Neutrophil (primary cell): Measurements from ENCODE around the gene GSTM4.

ENCODE experiments used
- H3K27ac ChIP-seq: fragments of 200-600 bp; sonication (generic); 2 replicates; pipeline ENCODE4 v1.5.1; 2016; ENCODE audit warnings: mild to moderate bottlenecking, moderate library complexity
- H3K27me3 ChIP-seq: fragments of 200-600 bp; sonication (generic); 2 replicates; pipeline ENCODE4 v1.6.0; 2016; ENCODE audit warnings: mild to moderate bottlenecking
- H3K36me3 ChIP-seq: fragments of 200-600 bp; sonication (generic); 2 replicates; pipeline ENCODE4 v1.5.1; 2017
- H3K4me1 ChIP-seq, 2 experiments: fragments of 200-600 bp in 1 of 2; sonication (generic) in 1 of 2; 1 replicate in 1 of 2; 2 replicates in 1 of 2; pipeline versions ENCODE4 v1.5.1 to v1.6.1; 2013 to 2016; ENCODE audit warnings: low read depth in 1 of 2, low read length in 1 of 2, mild to moderate bottlenecking in 1 of 2, moderate library complexity in 1 of 2; ENCODE audit not compliant: control insufficient read depth in 1 of 2, insufficient read depth in 1 of 2
- H3K4me3 ChIP-seq, 2 experiments: fragments of 200-600 bp in 1 of 2; sonication (generic) in 1 of 2; 1 replicate in 1 of 2; 2 replicates in 1 of 2; pipeline ENCODE4 v1.5.1; 2013 to 2016; ENCODE audit warnings: low read depth in 1 of 2, low read length in 1 of 2, mild to moderate bottlenecking in 1 of 2, moderate library complexity in 1 of 2
- H3K9me3 ChIP-seq: fragments of 200-600 bp; sonication (generic); 2 replicates; pipeline ENCODE4 v1.5.1; 2016
- TF ChIP-seq, protein P1 (sequence below): fragments of 200-600 bp; sonication (generic); IDR thresholded peaks from 2 replicates; pipeline ENCODE4 v1.5.1; 2016; ENCODE audit warnings: antibody characterized with exemption

GSTM4 gene

GRCh38 chr1:109615879-109616278 is 40.0 kb upstream of the GSTM4 start:
- peaks cover 68 to 81% of the 10 kb centered on the region in 2 experiments for H3K4me1 ChIP-seq
- no peaks in the 10 kb centered on the region for H3K27me3 ChIP-seq
- no peaks in the 10 kb centered on the region for H3K9me3 ChIP-seq
- no peaks in the 10 kb centered on the region for H3K36me3 ChIP-seq
- H3K27ac ChIP-seq: peak overlapping the region; percentile 97
- TF ChIP-seq, protein P1, sequence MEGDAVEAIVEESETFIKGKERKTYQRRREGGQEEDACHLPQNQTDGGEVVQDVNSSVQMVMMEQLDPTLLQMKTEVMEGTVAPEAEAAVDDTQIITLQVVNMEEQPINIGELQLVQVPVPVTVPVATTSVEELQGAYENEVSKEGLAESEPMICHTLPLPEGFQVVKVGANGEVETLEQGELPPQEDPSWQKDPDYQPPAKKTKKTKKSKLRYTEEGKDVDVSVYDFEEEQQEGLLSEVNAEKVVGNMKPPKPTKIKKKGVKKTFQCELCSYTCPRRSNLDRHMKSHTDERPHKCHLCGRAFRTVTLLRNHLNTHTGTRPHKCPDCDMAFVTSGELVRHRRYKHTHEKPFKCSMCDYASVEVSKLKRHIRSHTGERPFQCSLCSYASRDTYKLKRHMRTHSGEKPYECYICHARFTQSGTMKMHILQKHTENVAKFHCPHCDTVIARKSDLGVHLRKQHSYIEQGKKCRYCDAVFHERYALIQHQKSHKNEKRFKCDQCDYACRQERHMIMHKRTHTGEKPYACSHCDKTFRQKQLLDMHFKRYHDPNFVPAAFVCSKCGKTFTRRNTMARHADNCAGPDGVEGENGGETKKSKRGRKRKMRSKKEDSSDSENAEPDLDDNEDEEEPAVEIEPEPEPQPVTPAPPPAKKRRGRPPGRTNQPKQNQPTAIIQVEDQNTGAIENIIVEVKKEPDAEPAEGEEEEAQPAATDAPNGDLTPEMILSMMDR: peak; percentile 65
- peak overlapping the region; percentile 39 to 46 for H3K4me3 ChIP-seq

DNA sequence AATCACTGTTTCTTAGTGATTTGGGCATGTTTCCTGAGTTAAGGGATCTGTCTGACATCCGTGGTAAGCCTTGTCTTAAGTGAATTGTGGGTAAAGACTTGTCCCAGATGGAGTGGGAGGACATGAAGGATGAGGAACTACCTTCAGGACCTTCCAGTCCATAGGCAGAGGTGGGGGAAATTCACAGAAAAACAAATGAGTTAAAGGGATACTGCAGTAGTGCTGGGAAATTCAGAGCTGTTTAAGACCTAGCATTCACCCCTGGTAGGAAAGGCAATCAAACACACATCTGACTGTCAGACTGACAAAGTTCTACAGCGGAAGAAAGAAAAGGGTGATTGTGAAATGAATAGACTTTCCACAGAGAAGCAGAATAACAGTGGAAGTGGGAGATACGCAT is 39.5 kb upstream of the GSTM4 start:
- H3K36me3 ChIP-seq: no peaks in the 10 kb centered on the region
- peak overlapping the region; percentile 97 for H3K27ac ChIP-seq
- TF ChIP-seq, protein P1: no peak
- H3K4me1 ChIP-seq: peaks cover 65 to 77% of the 10 kb centered on the region in 2 experiments
- H3K4me3 ChIP-seq: peak overlapping the region; percentile 39 to 46
- no peaks in the 10 kb centered on the region for H3K27me3 ChIP-seq
- H3K9me3 ChIP-seq: no peaks in the 10 kb centered on the region

- TF ChIP-seq, protein P1: no peak
- Histone ChIP-seq H3K9me3 (no peaks in the 10 kb centered on the region), H3K4me1 (peaks cover 65 to 77% of the 10 kb centered on the region in 2 experiments), H3K27me3 (no peaks in the 10 kb centered on the region), H3K27ac (peak overlapping the region; percentile 97), H3K36me3 (no peaks in the 10 kb centered on the region), H3K4me3 (peak overlapping the region; percentile 39 to 46)
Measured at GRCh38 chr1:109617291-109617801, 38.6 kb upstream of the GSTM4 start.

DNA sequence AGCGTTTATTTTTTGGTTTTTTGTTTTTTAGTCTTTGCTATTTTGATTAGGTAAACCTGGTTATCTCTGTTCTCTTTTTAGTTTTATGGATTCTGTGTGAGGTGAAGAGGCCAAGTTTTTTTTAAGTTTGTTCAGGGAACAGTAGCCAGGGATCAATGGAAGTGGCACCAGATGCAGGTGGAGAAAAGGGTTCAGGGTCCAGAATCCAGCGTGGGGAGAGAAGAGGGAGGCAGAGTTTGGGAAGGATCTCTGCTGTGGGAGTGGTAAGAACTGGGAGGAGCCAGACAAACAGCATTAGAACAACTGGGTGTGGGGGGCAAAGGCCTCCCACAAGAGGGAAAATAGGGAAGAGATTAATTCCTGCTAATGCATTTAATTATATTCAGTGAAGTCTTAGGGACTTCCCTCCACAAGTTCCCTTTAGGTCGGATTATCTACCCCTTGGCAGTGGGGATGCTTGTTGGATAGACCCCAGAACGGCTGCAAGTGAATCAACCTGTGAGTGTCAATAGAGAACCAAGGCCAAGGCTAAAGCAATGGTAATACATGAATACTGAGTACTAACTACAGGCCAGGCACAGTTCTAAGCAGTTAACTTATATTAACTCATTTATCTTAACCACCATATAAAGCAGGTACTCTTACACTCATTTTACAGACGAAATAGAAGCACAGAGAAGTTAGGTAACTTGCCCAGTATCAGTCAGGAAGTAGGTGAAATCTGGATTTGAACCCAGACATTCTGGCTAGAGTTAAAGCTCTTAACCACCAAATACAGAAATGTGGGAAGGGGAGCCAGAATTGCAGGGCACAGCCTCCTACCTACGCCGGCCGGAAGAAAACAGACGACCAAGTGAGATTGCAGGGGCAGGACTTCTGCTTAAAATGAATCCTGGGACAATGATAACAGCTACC is 37.0 kb upstream of the GSTM4 start:
- H3K27me3 ChIP-seq: no peaks in the 10 kb centered on the region
- peaks cover 81 to 88% of the 10 kb centered on the region in 2 experiments for H3K4me1 ChIP-seq
- TF ChIP-seq, protein P1: peak; percentile 35
- peak overlapping the region; percentile 92 to 98 for H3K4me3 ChIP-seq
- peak overlapping the region; percentile 97 for H3K27ac ChIP-seq
- no peaks in the 10 kb centered on the region for H3K9me3 ChIP-seq
- H3K36me3 ChIP-seq: no peaks in the 10 kb centered on the region

- Histone ChIP-seq H3K9me3 (no peaks in the 10 kb centered on the region), H3K27ac (peak within 1 kb of the TSS; percentile 97), H3K4me1 (peaks cover 82 to 88% of the 10 kb centered on the region in 2 experiments), H3K4me3 (peak within 1 kb of the TSS; percentile 92 to 98), H3K27me3 (no peaks in the 10 kb centered on the region), H3K36me3 (peaks cover 2% of the 10 kb centered on the region)
- TF ChIP-seq, protein P1: peak; percentile 31
Measured at GRCh38 chr1:109619576-109620400, 36.1 kb upstream of the GSTM4 start, which contains the start of the genes AMPD2 and GNAT2. Gene AMPD2, plus strand, starts transcription at chr1:109619837. Its CDS starts 1,339 bp downstream, at chr1:109621176. Gene GNAT2, minus strand, starts transcription at chr1:109619616. Its CDS starts 6,746 bp downstream, at chr1:109612870.
